GM18951 (cell line): ENCODE measurements around the gene PTPRK.
"Not testable (repeated sequence)": the region's sequence is repeated elsewhere in the genome, so short reads cannot be mapped to it uniquely, and the experiment has no call there.

Experiments
- POLR2A ChIP-seq: IDR thresholded peaks from 4 replicates; pipeline ENCODE4 v1.6.1; 2011; ENCODE audit warnings: mild to moderate bottlenecking; ENCODE audit not compliant: insufficient read length, insufficient read depth; ENCODE audit errors: extremely low read depth
- in situ Hi-C: fragments of 300-500 bp; cut with MboI; formaldehyde crosslinking; loops from one replicate; pipeline ENCODE4 v1.12.0; 2022; ENCODE audit warnings: low sequenced_read_pairs, mixed read lengths, inconsistent platforms; ENCODE audit not compliant: unreplicated experiment

PTPRK gene

DNA sequence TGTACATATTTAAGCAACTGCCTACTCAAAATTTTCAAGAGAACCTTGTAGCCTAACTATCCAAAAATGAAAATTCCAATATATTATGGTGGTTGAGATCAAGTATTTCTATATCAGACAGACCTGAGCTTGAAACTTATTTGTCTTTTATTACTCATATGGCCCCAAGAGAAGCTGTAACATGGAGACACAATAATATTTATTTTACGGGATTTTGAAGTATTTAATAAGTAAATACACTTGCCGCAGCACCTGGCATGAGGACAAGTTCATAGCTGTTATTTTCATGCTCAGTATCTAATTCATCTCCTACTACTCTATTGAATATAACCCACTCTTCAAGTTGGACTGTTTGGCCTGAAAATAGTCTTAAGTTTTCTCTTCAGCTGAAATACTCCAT is 28.0 kb downstream of the PTPRK start:
- TF ChIP-seq POLR2A = no peak
- in situ Hi-C loops = no loop called here

DNA sequence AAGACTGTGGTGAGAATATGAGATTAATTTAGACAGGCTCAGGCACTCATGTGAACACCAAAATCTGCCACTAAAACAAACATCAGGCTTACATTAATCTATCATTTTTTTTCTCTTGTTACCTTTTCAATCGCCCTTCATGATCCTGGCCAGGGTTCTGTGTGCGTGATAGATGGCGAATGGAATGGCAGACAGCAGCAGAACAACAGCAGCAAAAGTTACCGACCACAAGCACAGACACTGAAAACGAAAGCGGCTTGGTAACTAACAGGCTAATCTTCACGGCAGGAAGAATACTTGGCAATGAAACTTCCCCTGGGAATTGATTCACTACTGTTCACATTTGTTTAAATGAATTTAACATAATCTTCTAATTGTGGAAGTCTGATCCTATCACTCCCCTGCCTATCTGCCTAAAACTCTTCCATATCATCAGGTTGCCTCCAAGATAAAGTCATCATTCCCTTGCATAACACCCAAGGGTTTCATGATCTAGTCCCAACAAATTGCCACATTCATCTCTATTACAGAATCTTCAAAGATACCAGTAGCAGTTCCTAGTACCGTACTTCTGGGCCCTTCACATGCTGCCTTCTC is 28.7 kb downstream of the PTPRK start:
- in situ Hi-C loops = no loop called here
- no peak for TF ChIP-seq POLR2A

DNA sequence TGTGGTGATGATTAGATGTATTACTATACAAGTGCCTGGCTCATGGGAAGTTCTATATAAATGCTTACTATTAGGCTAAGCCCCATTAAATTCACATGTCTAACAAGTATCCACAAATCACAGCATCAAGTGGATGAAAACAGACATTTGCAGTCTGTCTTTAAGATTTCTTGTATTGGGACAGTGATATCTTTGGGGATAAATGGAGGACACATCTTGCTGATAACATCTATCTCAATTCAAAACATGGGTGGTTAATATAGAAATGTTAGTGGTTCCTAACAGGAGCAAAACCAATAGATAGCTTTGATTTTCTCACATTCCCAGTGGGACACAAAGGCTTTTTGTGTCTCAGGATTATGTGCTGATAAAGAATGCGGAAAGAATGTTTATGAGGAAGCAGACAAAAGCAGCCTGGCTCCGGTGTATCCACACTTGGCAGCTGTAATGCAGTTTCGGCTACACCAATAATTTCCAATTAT is 29.3 kb downstream of the PTPRK start:
- TF ChIP-seq POLR2A = no peak
- in situ Hi-C loops = no loop called here

DNA sequence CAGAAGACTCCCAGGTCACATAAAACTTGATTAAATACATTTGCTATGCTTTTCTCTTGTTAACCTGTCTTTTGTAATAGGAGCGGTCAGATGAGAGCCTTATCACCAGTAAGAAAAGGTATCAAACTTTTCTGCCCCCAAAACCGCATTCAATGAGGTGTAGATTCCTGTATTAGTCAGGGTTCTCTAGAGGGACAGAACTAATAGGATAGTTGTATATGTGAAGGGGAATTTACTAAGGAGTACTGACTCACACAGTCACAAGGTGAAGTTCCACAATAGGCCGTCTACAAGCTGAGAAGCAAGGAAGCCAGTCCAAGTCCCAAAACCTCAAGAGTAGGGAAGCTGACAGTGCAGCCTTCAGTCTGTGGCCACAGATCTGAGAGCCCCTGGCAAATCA is 32.7 kb downstream of the PTPRK start:
- in situ Hi-C loops = no loop called here
- TF ChIP-seq POLR2A = no peak

GRCh38 chr6:128487055-128487454 is 33.3 kb downstream of the PTPRK start:
- no peak for TF ChIP-seq POLR2A
- in situ Hi-C loops = no loop called here

DNA sequence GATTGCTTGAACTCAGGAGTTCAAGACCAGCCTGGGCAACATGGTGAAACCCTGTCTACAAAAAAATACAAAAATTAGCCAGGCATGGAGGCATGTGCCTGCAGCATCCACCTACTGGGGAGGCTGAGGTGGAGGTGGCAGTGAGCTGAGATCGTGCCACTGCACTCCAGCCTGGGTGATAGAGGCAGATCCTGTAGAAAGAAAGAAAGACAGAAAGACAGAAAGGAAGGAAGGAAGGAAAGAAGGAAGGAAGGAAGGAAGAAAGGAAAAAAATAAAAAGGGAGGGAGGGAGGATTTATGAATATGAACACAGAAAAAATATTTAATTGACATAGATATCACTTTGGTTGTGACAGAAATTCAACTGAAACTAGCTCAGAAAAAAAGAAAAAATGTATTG is 33.8 kb downstream of the PTPRK start:
- in situ Hi-C loops = not testable (repeated sequence)

- in situ Hi-C loops = no loop called here
- no peak for TF ChIP-seq POLR2A
These were observed 36.8 kb downstream of the PTPRK start for GRCh38 chr6:128483472-128484135.

- in situ Hi-C loops = no loop called here
- TF ChIP-seq POLR2A = no peak
These were observed 37.8 kb downstream of the PTPRK start for GRCh38 chr6:128482642-128483041.

DNA sequence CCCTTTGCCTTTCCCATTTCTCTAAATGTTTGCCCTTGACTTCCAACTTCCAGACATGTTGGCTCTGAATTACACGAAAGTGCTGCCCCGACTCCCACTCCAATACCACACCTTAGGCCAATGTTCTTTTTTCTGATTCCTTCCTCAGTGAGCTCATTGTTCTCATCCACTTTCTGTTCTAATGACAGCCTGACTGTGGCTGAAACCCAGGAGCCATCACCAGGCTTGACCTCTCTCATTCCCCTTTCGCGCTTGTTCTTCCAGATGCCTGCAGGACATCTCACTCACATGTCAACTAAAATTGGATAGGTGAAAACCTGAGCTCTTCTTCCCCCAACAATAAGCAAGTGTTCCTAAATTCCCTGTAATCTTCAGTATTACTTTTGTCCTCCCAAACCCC is 40.4 kb downstream of the PTPRK start:
- in situ Hi-C loops = no loop called here
- TF ChIP-seq POLR2A = no peak

DNA sequence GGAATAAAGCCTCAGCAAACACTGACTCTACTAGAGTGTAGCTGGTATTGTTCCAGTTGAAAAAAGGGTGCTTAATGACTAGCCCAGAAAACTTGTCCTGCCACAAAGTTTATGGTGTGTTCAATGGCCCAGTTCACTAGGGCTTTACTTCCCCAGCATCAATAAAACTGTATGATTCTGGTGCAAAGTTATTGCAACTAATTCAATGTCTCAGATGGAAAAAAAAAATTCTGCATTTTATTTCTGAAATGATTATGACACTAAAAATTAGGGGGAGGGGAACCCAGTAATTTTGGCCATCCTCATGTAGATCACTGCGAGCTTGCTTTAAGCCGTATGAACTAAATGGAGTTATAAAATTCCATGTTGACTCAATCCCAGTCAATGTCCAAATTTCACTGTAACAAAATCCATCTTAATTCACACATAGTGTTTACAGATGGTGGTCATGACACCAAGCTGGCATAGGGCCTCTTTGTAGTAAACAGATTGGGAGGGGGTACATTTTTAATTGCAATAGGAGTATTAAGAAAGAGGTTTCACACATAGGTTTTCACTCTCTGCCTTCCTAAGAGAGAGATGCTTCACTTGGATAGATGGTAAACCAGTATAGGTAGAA is 41.2 kb downstream of the PTPRK start:
- in situ Hi-C loops = no loop called here
- TF ChIP-seq POLR2A = no peak

GRCh38 chr6:128478230-128479047 is 42.0 kb downstream of the PTPRK start:
- TF ChIP-seq POLR2A = no peak
- in situ Hi-C loops = no loop called here

GRCh38 chr6:128474933-128475332 is 45.5 kb downstream of the PTPRK start:
- in situ Hi-C loops = no loop called here
- TF ChIP-seq POLR2A = no peak

DNA sequence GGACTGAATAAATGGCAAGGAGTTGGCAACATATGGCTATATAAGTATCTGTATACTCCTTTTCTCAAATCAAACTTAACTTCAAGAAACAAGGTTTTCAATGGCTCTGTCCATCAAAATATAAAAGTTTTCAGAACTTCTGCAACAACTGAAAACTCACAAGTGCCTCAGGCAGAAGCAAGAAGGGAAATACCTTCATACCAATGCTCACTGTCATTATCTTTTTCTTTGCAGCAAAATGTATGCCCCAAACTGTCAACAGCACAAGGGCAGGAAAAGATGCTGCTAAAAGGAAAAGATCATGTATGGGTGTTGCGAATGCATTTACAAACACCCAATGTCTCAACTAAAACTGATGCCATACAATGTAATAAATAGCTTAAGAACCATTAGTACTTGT is 45.9 kb downstream of the PTPRK start:
- no peak for TF ChIP-seq POLR2A

More for the DNA sequence above, 45.9 kb downstream of the PTPRK start:
- in situ Hi-C loops = no loop called here
